K562 (cell line): ENCODE measurements around the gene ITPR2. TPM values are rescaled to one million over a fixed set of nuclear protein-coding genes. Genes with fewer than 3 reads are reported as not detected.

Experiments used
- ATAC-seq: fragments of 200-7000 bp; cut with Tn5 transposase; 3 replicates; pipeline ENCODE4 v1.9.1; 2020; ENCODE audit warnings: moderate library complexity
- BruUV-seq: library from RNA; stranded (reverse); fragments of 400-500 nt; replicated peaks from 2 replicates; lab custom pipeline; 2021; lab: Mats Ljungman, UMichigan
- CTCF ChIA-PET: fragments of 300-600 bp; formaldehyde crosslinking; extraction: SDS; loops from one replicate; lab custom pipeline; 2021; ENCODE audit warnings: low intra/inter-chr PET ratio; lab: Yijun Ruan, JAX
- POLR2A ChIA-PET: fragments of 300-600, 350-650 bp; sonication (Branson Sonifier 250); formaldehyde crosslinking; extraction: SDS; loops from one replicate; lab custom pipeline; 2021; ENCODE audit warnings: antibody characterized with exemption, inconsistent platforms; lab: Yijun Ruan, JAX
- DNase-seq, 4 experiments: peaks; one replicate each; pipeline versions ENCODE4 v3.0.0 to v3.0.0-alpha.2; 2011 to 2018; ENCODE audit warnings: low spot score in 3 of 4, mixed read lengths in 3 of 4; ENCODE audit errors: extremely low read depth in 1 of 4
- FAIRE-seq: peaks from 2 replicates; lab custom pipeline; 2011; peaks lifted over from hg19 to GRCh38; lab: Jason Lieb, UNC
- H2AFZ ChIP-seq: 2 replicates; pipeline ENCODE4 v1.6.0; 2011; ENCODE audit warnings: low read depth, low read length, control low read depth, inconsistent platforms
- H3K27ac ChIP-seq: fragments of 200-600 bp; 3 replicates; pipeline ENCODE4 v1.8.0; 2011; ENCODE audit warnings: low read depth, mild to moderate bottlenecking, control low read depth, inconsistent platforms, low read length, moderate library complexity, mixed read lengths; ENCODE audit errors: extremely low read depth
- H3K27me3 ChIP-seq, 2 experiments: fragments of 300-600 bp in 1 of 2; 2 replicates in 1 of 2; 3 replicates in 1 of 2; pipeline versions ENCODE4 v1.6.0 to v1.8.0; 2011; ENCODE audit warnings: inconsistent platforms in 2 of 2, low read length in 2 of 2, mild to moderate bottlenecking in 1 of 2, mixed read lengths in 1 of 2, moderate library complexity in 1 of 2; ENCODE audit not compliant: control insufficient read depth in 2 of 2, insufficient read depth in 2 of 2
- H3K36me3 ChIP-seq: fragments of 300-600 bp; 3 replicates; pipeline ENCODE4 v1.8.0; 2011; ENCODE audit warnings: mild to moderate bottlenecking, low read length, inconsistent platforms; ENCODE audit not compliant: control insufficient read depth, insufficient read depth
- H3K4me1 ChIP-seq, 2 experiments: fragments of 200-600 bp in 1 of 2; replicated peaks in 1 of 2; 2 replicates in 1 of 2; 3 replicates in 1 of 2; pipeline versions ENCODE4 v1.5.1 to v1.8.0; 2011; ENCODE audit warnings: inconsistent platforms in 2 of 2, low read length in 2 of 2, mild to moderate bottlenecking in 1 of 2, mixed read lengths in 1 of 2, moderate library complexity in 1 of 2; ENCODE audit not compliant: control insufficient read depth in 2 of 2, insufficient read depth in 2 of 2
- H3K4me2 ChIP-seq: 2 replicates; pipeline ENCODE4 v1.6.1; 2011; ENCODE audit warnings: low read length, control low read depth, inconsistent platforms, mixed read lengths; ENCODE audit not compliant: insufficient read depth
- H3K4me3 ChIP-seq: fragments of 200-600 bp; sonication (generic), shearing (Covaris generic); 2 replicates; pipeline ENCODE4 v1.5.1; 2016; ENCODE audit warnings: control low read depth, inconsistent platforms
- H3K79me2 ChIP-seq: fragments of 200-600 bp; 3 replicates; pipeline ENCODE4 v1.8.0; 2011; ENCODE audit warnings: low read length, inconsistent platforms; ENCODE audit not compliant: control insufficient read depth, insufficient read depth
- H3K9ac ChIP-seq, 2 experiments: 2 replicates each; pipeline versions ENCODE4 v1.6.0 to v1.6.1; 2011; ENCODE audit warnings: low read depth in 2 of 2, low read length in 2 of 2, control low read depth in 1 of 2, inconsistent platforms in 1 of 2, mild to moderate bottlenecking in 1 of 2, mixed read lengths in 1 of 2; ENCODE audit not compliant: insufficient read depth in 1 of 2
- H3K9me1 ChIP-seq: one replicate; pipeline ENCODE4 v1.6.0; 2011; ENCODE audit warnings: inconsistent platforms, mild to moderate bottlenecking, low read length, moderate library complexity; ENCODE audit not compliant: control insufficient read depth, insufficient read depth
- H3K9me3 ChIP-seq: replicated peaks from 2 replicates; pipeline ENCODE4 v1.5.1; 2011; ENCODE audit warnings: low read depth, low read length, inconsistent platforms; ENCODE audit not compliant: control insufficient read depth, insufficient read depth
- H4K20me1 ChIP-seq: replicated peaks from 2 replicates; pipeline ENCODE4 v1.6.1; 2011; ENCODE audit warnings: low read length, inconsistent platforms, mixed read lengths; ENCODE audit not compliant: control insufficient read depth, insufficient read depth
- MGA ChIP-seq: fragments of 450-650 bp; IDR thresholded peaks from 2 replicates; pipeline ENCODE4 v1.6.1; 2016; ENCODE audit warnings: mild to moderate bottlenecking, moderate library complexity
- SOX6 ChIP-seq: fragments of 450-650 bp; IDR thresholded peaks from 2 replicates; pipeline ENCODE4 v1.6.1; 2014; ENCODE audit warnings: mild to moderate bottlenecking
- STAT5A ChIP-seq: IDR thresholded peaks from 2 replicates; pipeline ENCODE4 v1.6.1; 2012; ENCODE audit warnings: low read length, inconsistent platforms, borderline replicate concordance
- UBTF ChIP-seq, 2 experiments: IDR thresholded peaks; 2 replicates each; pipeline ENCODE4 v1.6.1; 2012; ENCODE audit warnings: improper control_type of control experiment in 2 of 2, low read depth in 2 of 2, low read length in 2 of 2, borderline replicate concordance in 1 of 2
- ZNF232 ChIP-seq: sonication (generic); formaldehyde crosslinking; IDR thresholded peaks from 2 replicates; pipeline ENCODE4 v1.8.0; 2022; ENCODE audit warnings: mild to moderate bottlenecking, missing genetic modification reagents
- ZSCAN29 ChIP-seq: fragments of 450-650 bp; IDR thresholded peaks from 2 replicates; pipeline ENCODE4 v1.6.1; 2017
- WGBS: fragments of 100-300 bp; shearing (Covaris generic); methylation state at CpG from one replicate; pipeline ENCODE4 v1.1.6; 2016; ENCODE audit warnings: low coverage, mixed read lengths; ENCODE audit not compliant: insufficient coverage; ENCODE audit errors: missing lambda C conversion rate; 5-methylcytosine and 5-hydroxymethylcytosine counted together
- in situ Hi-C: fragments of 300-500 bp; cut with MboI; formaldehyde crosslinking; loops from 4 replicates; pipeline ENCODE4 v1.15.0; 2018; ENCODE audit warnings: inconsistent platforms, mixed read lengths
- intact Hi-C: fragments of 100-400 bp; cut with micrococcal nuclease; formaldehyde crosslinking; loops from 2 replicates; pipeline ENCODE4 v1.14.2; 2022
- polyA plus RNA-seq, 8 experiments: library from polyadenylated mRNA; depleted of rRNA in 4 of 8; stranded (reverse) in 5 of 8; unstranded in 3 of 8; fragments of >200 nt; fragmentation: Nextera tagmentation in 2 of 8; fragmentation: Illumina TruSeq in 1 of 8; extraction: Ambion mirVana in 2 of 8; extraction: Trizol in 1 of 8; gene quantifications; 2 replicates each; pipeline versions ENCODE4 v1.2.1 to v1.2.3, GENCODE V29; 2011 to 2014; ENCODE audit warnings: inconsistent platforms in 1 of 8, missing spikeins in 1 of 8
- total RNA-seq, 7 experiments: library from RNA; depleted of rRNA in 6 of 7; stranded (reverse); fragments of >200 nt in 6 of 7; fragmentation: Illumina TruSeq in 2 of 7; extraction: Trizol in 2 of 7; gene quantifications; 2 replicates each; pipeline versions ENCODE4 v1.2.1 to v1.2.3, GENCODE V29; 2011 to 2021; ENCODE audit warnings: low replicate concordance in 1 of 7

Gene ITPR2
- total and polyA plus RNA-seq, 9 of the 15 experiments (the other 6 are each of a cell fraction or from before 2014, with no cell fraction given), result 0.21 to 3.3 (median 0.95) TPM

- no peak for TF ChIP-seq UBTF (IDR thresholded peaks at IDR 0.05; ENCODE audit: borderline replicate concordance in 1 of 2, low read depth in 2 of 2, low read length in 2 of 2)
Observed at GRCh38 chr12:26821212-26821701, 11.7 kb downstream of the ITPR2 start (continued).

GRCh38 chr12:26818636-26819035 is 14.4 kb downstream of the ITPR2 start:
- Histone ChIP-seq H3K9ac (no peak overlapping the region), H2AFZ (no peak overlapping the region), H3K36me3 (no peaks in the 10 kb centered on the region), H3K27ac (no peak overlapping the region), H4K20me1 (no peaks in the 10 kb centered on the region), H3K9me3 (no peaks in the 10 kb centered on the region), H3K79me2 (no peaks in the 10 kb centered on the region), H3K4me3 (no peak overlapping the region), H3K27me3 (no peaks in the 10 kb centered on the region), H3K4me1 (no peaks in the 10 kb centered on the region), H3K9me1 (no peaks in the 10 kb centered on the region), H3K4me2 (no peak overlapping the region)
- TF ChIP-seq STAT5A (no peak), SOX6 (no peak), MGA (no peak), ZNF232 (CRISPR knock-in tag) (no peak), ZSCAN29 (no peak)
- BruUV-seq, result no TSS peak
- in situ Hi-C loops (no loop called here), intact Hi-C loops (no loop called here)
- DNase-seq, result no peak
- ATAC-seq, result no peak
- POLR2A ChIA-PET, result interaction anchor here (0.8 kb wide), 1 partner anchor 10 kb away, joined by 5 read pairs; no protein-coding TSS in a partner anchor
- CTCF ChIA-PET, result no interaction called here
- FAIRE-seq, result no peak
- WGBS, result 2% methylated on average over 2 of the region's 2 CpGs
